Heart left ventricle (tissue), 13 donors: ENCODE results near the gene NOSTRIN.

Source experiments
- POLR2A ChIP-seq, 2 donors: fragments of 450-650 bp; IDR thresholded peaks; one replicate each; pipeline ENCODE4 v1.6.1; 2017; ENCODE audit warnings: antibody characterized with exemption in 2 of 2, mild to moderate bottlenecking in 2 of 2, moderate library complexity in 2 of 2
- TF ChIP-seq, protein P1 (sequence below), 12 donors: fragments of 200-600 bp; sonication (generic) in 4 of 12; IDR thresholded peaks; one replicate each; pipeline versions ENCODE4 v1.5.0 to v1.8.0; 2018 to 2022; ENCODE audit warnings: antibody characterized with exemption in 12 of 12, mild to moderate bottlenecking in 5 of 12
- donor health status: ischemic (EF 13 %, LVEDD 7.1; RV severe dilation, severe dysfunction).
- donor health status: DM: no; HTN: yes; CAD: no.
- donor health status: DM: no; HTN: no; CAD: no.
- donor health status: ischemic (EF 25% LVEDD 6.9; RV normal size, moderate dysfunction).
- donor health status: ischemic (EF 25% LVEDD 5.7; RV mildly dilated, moderate dysfunction).
- donor health status: ischemic (EF 35%, LVEDD 5.7; RV mildly dilated, moderate dysfunction).
- donor health status: nonischemic (EF 11% LVEDD 7.7; RV severe dilation, severe dysfunction).
- donor health status: DM: yes; HTN: yes; CAD: no.
- donor health status: PGD.
- donor health status: ischemic (EF 29% LVEDD 5.4; RV normal size, mild dysfunction).
- donor health status: nonischemic (EF 23%, LVEDD 6.1; RV moderate dilation, normal function).

GRCh38 chr2:168831662-168832061 is 29.2 kb downstream of the NOSTRIN start:
- TF ChIP-seq, protein P1, sequence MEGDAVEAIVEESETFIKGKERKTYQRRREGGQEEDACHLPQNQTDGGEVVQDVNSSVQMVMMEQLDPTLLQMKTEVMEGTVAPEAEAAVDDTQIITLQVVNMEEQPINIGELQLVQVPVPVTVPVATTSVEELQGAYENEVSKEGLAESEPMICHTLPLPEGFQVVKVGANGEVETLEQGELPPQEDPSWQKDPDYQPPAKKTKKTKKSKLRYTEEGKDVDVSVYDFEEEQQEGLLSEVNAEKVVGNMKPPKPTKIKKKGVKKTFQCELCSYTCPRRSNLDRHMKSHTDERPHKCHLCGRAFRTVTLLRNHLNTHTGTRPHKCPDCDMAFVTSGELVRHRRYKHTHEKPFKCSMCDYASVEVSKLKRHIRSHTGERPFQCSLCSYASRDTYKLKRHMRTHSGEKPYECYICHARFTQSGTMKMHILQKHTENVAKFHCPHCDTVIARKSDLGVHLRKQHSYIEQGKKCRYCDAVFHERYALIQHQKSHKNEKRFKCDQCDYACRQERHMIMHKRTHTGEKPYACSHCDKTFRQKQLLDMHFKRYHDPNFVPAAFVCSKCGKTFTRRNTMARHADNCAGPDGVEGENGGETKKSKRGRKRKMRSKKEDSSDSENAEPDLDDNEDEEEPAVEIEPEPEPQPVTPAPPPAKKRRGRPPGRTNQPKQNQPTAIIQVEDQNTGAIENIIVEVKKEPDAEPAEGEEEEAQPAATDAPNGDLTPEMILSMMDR (IDR thresholded peaks at IDR 0.05), result no peak
- TF ChIP-seq POLR2A (IDR thresholded peaks at IDR 0.05), result no peak
